ENCODE measurements around the gene CLCF1.
"Not testable (repeated sequence)": the region's sequence is repeated elsewhere in the genome, so short reads cannot be mapped to it uniquely, and the experiment has no call there.

Gene CLCF1

DNA sequence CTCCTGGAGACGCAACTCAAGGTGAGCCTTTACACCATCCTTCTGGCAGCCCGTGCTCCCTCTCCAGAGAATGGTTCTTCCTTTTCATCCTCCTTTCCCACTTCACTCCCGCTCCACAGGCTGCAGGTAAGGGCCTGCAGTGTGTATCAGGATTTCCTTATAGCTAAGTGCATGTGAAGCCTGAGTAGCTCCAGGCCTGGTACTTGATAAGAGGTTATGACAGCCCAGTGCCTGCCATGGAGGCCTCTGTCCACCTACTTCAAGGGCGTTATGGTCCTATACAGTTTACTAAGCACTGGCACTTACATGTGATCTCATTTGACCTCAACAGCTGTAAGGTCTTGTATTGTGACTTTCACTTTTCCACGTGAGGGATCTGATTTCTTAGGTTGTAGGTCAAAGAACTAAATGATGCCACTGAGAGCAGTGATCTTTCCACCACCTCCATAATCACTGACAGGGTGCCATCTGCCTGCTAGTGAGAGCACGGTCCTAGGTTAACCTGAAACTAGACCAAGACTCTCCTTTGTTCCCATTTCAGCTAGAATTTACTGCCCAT, 52.0 kb downstream of the CLCF1 start:
- no peak for DNase-seq

DNA sequence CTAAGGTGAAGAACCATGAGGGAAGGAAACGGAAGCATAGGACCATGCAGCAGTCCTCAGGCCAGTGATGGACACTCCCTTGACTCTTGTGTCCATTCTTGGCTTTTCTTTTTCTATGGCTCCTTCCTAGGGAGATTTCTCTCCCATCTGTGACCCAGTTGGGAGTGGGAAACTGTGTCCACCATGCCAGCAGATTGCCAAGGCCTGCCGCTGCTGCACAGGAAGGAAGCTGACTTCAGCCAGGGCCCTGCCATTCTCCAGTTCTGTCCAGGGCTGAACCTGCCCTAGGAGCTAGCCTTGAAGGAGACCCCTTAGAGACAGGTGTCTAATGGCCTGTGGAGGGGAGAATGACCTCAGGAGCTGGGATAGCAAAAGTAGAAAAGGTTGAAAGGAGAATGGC, 52.7 kb downstream of the CLCF1 start:
- no peak for DNase-seq

DNA sequence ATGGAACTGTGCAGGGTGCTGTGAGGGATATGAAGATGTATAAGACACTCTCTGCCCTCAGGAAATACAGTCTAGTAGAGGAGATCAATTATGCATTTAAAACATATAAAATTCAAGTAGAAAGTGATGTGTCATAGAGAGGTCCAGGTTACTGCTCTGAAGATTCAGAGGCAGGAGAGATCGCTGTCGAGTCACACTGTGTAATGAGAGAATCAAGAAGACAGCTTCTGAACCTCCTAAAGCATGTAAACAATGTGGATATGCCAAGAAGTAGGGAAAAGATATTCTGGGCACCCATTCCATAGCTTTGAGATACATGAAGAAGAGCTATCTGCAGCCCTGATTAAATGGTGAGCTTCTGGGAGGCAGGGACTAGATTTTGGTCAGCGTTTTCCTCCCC, 53.4 kb downstream of the CLCF1 start:
- no peak for DNase-seq

DNA sequence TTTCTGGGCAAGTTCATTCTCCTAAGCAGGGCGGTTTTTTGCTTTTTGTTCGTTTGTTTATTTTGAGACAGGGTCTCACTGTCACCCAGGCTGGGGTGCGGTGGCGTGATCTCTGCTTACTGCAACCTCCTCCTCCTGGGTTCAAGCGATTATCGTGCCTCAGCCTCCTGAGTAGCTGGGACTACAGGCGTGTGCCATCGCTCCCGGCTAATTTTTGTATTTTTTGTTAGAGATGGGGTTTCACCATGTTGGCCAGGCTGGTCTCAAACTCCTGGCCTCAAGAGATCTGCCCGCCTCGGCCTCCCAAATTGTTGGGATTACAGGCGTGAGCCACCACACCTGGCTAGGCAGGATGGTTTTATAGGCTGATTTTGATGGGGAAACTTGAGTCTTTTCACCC, 54.5 kb downstream of the CLCF1 start:
- DNase-seq = not testable (repeated sequence)

DNA sequence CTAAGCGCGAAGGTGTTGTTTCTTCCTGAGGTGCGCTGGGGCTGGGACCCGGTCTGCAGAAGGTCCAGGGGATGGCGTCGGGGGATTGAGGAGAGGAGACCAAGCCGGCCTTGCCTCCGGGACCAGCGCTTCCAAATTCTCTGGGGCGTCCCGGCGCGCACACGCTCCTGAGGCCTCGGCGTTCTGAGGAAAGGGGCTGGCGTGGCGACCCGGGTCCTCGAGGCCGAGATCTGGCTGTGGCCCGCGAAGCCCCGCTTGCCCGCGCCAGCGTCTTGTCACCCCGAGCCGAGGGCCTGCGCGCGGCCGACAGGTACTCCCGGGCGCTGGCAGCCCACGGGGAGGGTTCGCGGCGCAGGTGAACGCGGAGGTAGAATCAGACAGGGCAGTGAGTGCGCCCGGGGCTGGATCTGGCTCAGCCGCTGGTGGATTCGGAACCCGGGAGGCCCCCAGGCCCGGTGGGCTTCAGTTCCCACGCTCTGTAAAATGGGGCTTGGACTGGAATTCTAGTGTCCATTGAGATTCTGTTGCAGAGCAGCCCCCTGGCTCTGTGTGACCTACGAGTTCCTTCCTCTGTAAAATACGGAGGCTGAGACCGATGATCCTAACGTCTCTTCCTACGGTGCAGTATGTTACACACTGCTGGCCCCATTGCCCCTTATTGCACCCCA, 55.4 kb downstream of the CLCF1 start:
- no peak for DNase-seq

DNA sequence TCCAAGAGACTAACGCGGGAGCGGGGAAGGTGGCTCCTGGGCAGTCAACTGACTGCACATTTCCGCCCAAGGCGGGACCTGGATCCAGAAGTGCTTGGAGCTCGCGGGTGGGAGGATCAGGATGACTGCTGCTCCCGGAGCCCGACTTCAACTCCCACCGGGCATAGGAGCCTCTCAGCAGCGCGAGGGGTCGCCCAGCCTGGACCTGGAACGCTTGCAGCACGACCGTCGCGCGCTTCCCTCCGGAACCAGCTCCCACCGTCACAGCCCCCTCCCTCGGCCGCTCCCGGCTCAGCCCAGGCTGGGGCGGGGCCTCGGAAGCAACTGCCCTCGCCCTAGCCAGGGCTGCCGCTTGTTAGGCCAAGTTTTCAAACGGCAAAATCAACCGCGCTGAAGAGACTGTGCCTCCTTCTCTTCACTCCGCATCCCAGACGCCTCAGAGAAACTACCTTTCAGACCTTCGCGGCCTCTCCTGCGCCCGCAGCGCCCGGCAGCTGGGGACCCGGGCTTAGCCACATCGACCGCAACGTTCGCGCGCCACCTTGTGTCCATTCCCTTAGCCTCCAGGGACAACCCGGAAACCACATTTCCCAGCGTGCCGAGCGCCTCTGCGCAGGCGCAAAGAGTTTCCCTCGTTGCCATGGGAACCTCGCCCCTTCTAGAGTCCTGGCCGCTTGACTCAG, 56.1 kb downstream of the CLCF1 start:
- DNase-seq = peak; percentile 98

DNA sequence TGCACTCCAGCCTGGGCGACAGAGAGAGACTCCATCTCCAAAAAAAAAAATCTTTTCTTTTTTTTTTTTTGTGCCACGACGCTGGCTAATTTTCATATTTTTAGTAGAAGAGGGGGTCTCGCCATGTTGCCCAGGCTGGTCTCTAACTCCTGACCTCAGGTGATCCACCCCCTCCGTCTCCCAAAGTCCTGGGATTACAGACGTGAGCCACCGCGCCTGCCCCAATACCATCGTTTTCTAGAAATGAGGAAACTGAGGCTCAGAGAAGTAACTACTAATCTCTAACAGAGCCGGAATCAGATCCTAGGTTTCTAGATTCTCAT, 56.6 kb downstream of the CLCF1 start:
- DNase-seq = no peak

DNA sequence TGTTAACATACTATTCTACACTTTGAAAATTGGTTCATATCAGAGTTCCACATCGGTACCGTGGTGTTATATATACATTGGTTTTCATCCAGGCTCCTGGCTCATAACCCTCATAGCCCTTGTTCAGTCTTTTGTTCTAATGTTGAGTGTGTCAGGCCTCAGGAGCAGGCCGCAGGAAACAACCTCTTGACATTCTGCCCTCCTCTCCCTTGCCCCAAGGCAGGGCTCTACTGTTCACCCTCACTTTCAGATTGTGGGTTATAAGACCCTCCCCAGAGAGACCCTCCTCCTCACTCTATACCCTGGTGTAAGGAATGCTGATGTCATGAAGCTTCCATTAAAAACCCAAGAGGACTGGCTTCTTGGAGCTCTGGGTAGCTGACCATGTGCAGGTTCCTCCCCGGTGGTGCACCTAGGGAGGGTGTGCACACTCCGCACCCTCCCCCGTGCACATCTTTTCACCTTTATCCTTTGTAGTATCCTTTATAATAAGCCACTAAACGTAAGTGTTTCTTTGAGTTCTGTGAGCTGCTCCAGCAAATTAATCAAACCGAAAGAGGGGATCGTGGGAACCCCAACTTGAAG, 58.0 kb downstream of the CLCF1 start:
- no peak for DNase-seq

DNA sequence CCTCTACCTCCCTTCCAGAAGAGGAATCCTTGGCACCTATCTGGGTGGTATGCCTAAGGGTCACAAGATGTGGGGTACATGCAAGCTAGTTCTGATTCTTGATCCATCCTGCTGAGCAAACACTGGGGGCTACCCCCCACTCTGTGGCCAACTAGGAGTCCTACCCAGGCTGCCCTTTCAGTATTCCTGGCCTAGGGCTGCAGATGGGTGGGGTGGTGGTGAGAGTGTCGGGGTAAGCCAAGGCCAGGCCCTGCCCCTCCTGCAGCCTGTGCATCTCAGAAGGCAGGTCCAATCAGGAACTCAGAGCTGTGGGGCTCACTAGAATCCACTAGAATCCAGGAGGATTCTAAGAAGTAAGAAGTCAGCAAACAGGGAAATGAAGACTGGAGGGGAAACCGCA, 59.2 kb downstream of the CLCF1 start:
- DNase-seq = no peak
